ENCODE data around the gene CA4.
"Not testable (repeated sequence)": the region's sequence is repeated elsewhere in the genome, so short reads cannot be mapped to it uniquely, and the experiment has no call there.

DNA sequence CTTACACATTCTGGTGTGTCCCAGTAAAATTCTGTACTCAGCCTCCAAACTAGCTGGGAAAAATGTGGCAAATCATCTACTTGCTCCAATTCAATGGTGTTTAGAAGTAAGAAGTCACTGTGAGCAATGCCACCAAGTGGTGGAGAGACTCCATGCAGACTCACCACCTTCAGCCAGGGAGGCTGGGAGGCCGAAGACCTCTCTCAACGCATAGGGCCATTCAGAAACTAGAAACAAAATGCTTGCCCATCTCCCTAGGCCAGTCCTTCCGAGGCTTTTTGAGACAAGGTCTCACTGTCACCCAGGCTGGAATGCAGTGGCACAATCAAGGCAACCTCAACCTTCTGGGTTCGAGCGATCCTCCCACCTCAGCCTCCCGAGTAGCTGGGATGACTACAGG lies 25.0 kb downstream of the CA4 start:
- TF ChIP-seq, protein P1, sequence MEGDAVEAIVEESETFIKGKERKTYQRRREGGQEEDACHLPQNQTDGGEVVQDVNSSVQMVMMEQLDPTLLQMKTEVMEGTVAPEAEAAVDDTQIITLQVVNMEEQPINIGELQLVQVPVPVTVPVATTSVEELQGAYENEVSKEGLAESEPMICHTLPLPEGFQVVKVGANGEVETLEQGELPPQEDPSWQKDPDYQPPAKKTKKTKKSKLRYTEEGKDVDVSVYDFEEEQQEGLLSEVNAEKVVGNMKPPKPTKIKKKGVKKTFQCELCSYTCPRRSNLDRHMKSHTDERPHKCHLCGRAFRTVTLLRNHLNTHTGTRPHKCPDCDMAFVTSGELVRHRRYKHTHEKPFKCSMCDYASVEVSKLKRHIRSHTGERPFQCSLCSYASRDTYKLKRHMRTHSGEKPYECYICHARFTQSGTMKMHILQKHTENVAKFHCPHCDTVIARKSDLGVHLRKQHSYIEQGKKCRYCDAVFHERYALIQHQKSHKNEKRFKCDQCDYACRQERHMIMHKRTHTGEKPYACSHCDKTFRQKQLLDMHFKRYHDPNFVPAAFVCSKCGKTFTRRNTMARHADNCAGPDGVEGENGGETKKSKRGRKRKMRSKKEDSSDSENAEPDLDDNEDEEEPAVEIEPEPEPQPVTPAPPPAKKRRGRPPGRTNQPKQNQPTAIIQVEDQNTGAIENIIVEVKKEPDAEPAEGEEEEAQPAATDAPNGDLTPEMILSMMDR (IDR thresholded peaks at IDR 0.05; ENCODE audit: borderline replicate concordance, extremely low read depth, low read length, poor library complexity, severe bottlenecking) = peak; percentile 31
- TF ChIP-seq EZH2 (IDR thresholded peaks at IDR 0.05; ENCODE audit: borderline replicate concordance, low read depth, low read length, severe bottlenecking) = not testable (repeated sequence)

Measured in DND-41 (cell line).